IMR-90 (cell line): ENCODE measurements around the gene TANGO6. TPM values are rescaled to one million over a fixed set of nuclear protein-coding genes. Genes with fewer than 3 reads are reported as not detected.

Experiments used
- ATAC-seq: fragments of 200-7000 bp; cut with Tn5 transposase; 2 replicates; pipeline ENCODE4 v1.9.1; 2020; ENCODE audit warnings: low read depth, mild to moderate bottlenecking, moderate library complexity
- Bru-seq: library from RNA; stranded (reverse); fragments of 400-500 nt; gene quantifications from one replicate; lab custom pipeline; 2021; lab: Mats Ljungman, UMichigan
- BruChase-seq, 2 experiments: library from RNA; stranded (reverse); fragments of 400-500 nt; gene quantifications; one replicate each; lab custom pipeline; 2021; lab: Mats Ljungman, UMichigan
- BruUV-seq: library from RNA; stranded (reverse); fragments of 400-500 nt; replicated peaks from 2 replicates; lab custom pipeline; 2021; lab: Mats Ljungman, UMichigan
- CTCF ChIA-PET: fragments of 300-600 bp; formaldehyde crosslinking; extraction: SDS; loops from one replicate; lab custom pipeline; 2021; ENCODE audit warnings: antibody characterized with exemption; lab: Yijun Ruan, JAX
- POLR2A ChIA-PET: fragments of 300-600 bp; sonication (Branson Sonifier 250); formaldehyde crosslinking; loops from one replicate; lab custom pipeline; 2022; ENCODE audit warnings: antibody characterized with exemption; ENCODE audit not compliant: unreplicated experiment; lab: Charles Lee
- DNase-seq: peaks from one replicate; pipeline ENCODE4 v3.0.0; 2013
- H2AFZ ChIP-seq: replicated peaks from 2 replicates; pipeline ENCODE3; 2013; ENCODE audit warnings: low read length, mild to moderate bottlenecking; ENCODE audit not compliant: poor library complexity
- H2AK5ac ChIP-seq: 2 replicates; pipeline ENCODE4 v1.6.1; 2013; ENCODE audit warnings: low read depth, low read length, inconsistent platforms
- H2AK9ac ChIP-seq: replicated peaks from 2 replicates; pipeline ENCODE3; 2013; ENCODE audit warnings: mild to moderate bottlenecking, low read depth, low read length, moderate library complexity; ENCODE audit not compliant: poor library complexity
- H2BK120ac ChIP-seq: 2 replicates; pipeline ENCODE4 v1.6.1; 2013; ENCODE audit warnings: low read depth, low read length, inconsistent platforms
- H2BK15ac ChIP-seq: 3 replicates; pipeline ENCODE4 v1.6.1; 2013; ENCODE audit warnings: low read depth, low read length, inconsistent platforms
- H2BK20ac ChIP-seq: 2 replicates; pipeline ENCODE4 v1.6.1; 2013; ENCODE audit warnings: low read depth, mild to moderate bottlenecking, inconsistent platforms, low read length, moderate library complexity
- H2BK5ac ChIP-seq: 2 replicates; pipeline ENCODE4 v1.6.1; 2013; ENCODE audit warnings: mild to moderate bottlenecking, low read depth, low read length, inconsistent platforms; ENCODE audit not compliant: poor library complexity, severe bottlenecking
- H3K14ac ChIP-seq: replicated peaks from 2 replicates; pipeline ENCODE4 v1.6.1; 2013; ENCODE audit warnings: low read depth, low read length, inconsistent platforms
- H3K18ac ChIP-seq: 2 replicates; pipeline ENCODE4 v1.6.1; 2013; ENCODE audit warnings: low read depth, low read length, control low read depth
- H3K23ac ChIP-seq: 2 replicates; pipeline ENCODE4 v1.6.1; 2013; ENCODE audit warnings: low read depth, low read length, inconsistent platforms
- H3K27ac ChIP-seq: 2 replicates; pipeline ENCODE4 v1.5.1; 2013; ENCODE audit warnings: mild to moderate bottlenecking, control low read depth, low read length; ENCODE audit not compliant: insufficient read depth
- H3K27me3 ChIP-seq: 2 replicates; pipeline ENCODE4 v1.6.1; 2013; ENCODE audit warnings: low read length; ENCODE audit not compliant: control insufficient read depth, insufficient read depth
- H3K36me3 ChIP-seq: 2 replicates; pipeline ENCODE4 v1.6.1; 2013; ENCODE audit warnings: low read length, mixed read lengths; ENCODE audit not compliant: control insufficient read depth, insufficient read depth
- H3K4ac ChIP-seq: 2 replicates; pipeline ENCODE4 v1.6.1; 2013; ENCODE audit warnings: low read depth, low read length, inconsistent platforms
- H3K4me1 ChIP-seq: 2 replicates; pipeline ENCODE4 v1.6.1; 2013; ENCODE audit warnings: low read length, mixed read lengths; ENCODE audit not compliant: control insufficient read depth, insufficient read depth
- H3K4me2 ChIP-seq: 2 replicates; pipeline ENCODE4 v1.6.1; 2013; ENCODE audit warnings: low read depth, mild to moderate bottlenecking, control low read depth, low read length, moderate library complexity
- H3K4me3 ChIP-seq: 2 replicates; pipeline ENCODE4 v1.5.1; 2013; ENCODE audit warnings: low read depth, mild to moderate bottlenecking, control low read depth, low read length, moderate library complexity; ENCODE audit not compliant: insufficient read depth
- H3K56ac ChIP-seq: 2 replicates; pipeline ENCODE4 v1.6.1; 2013; ENCODE audit warnings: low read length, inconsistent platforms; ENCODE audit not compliant: insufficient read depth; ENCODE audit errors: extremely low read depth
- H3K79me1 ChIP-seq, 2 experiments: 2 replicates each; pipeline ENCODE4 v1.6.1; 2013; ENCODE audit warnings: low read length in 2 of 2, inconsistent platforms in 1 of 2, low read depth in 1 of 2
- H3K9ac ChIP-seq: 2 replicates; pipeline ENCODE4 v1.6.1; 2013; ENCODE audit warnings: low read depth, low read length, control low read depth
- H3K9me1 ChIP-seq: 2 replicates; pipeline ENCODE4 v1.6.1; 2013; ENCODE audit warnings: low read length, inconsistent platforms; ENCODE audit not compliant: insufficient read depth
- H3K9me3 ChIP-seq: 2 replicates; pipeline ENCODE4 v1.6.1; 2013; ENCODE audit warnings: low read length; ENCODE audit not compliant: control insufficient read depth, insufficient read depth
- H4K20me1 ChIP-seq: 2 replicates; pipeline ENCODE4 v1.6.1; 2013; ENCODE audit warnings: low read length, inconsistent platforms; ENCODE audit not compliant: insufficient read depth
- H4K5ac ChIP-seq: 2 replicates; pipeline ENCODE4 v1.6.1; 2013; ENCODE audit warnings: mild to moderate bottlenecking, low read depth, low read length, control low read depth
- H4K8ac ChIP-seq, 2 experiments: 2 replicates each; pipeline ENCODE4 v1.6.1; 2013; ENCODE audit warnings: low read depth in 2 of 2, low read length in 2 of 2, control low read depth in 1 of 2, inconsistent platforms in 1 of 2
- H4K91ac ChIP-seq: 2 replicates; pipeline ENCODE4 v1.6.1; 2013; ENCODE audit warnings: low read depth, low read length, inconsistent platforms; ENCODE audit not compliant: insufficient read depth
- BHLHE40 ChIP-seq: fragments of 150-350 bp; IDR thresholded peaks from 2 replicates; pipeline ENCODE4 v1.6.1; 2016; ENCODE audit warnings: mild to moderate bottlenecking, low read depth, low read length
- CEBPB ChIP-seq: IDR thresholded peaks from 2 replicates; pipeline ENCODE4 v1.6.1; 2012; ENCODE audit warnings: low read depth, low read length, improper control_type of control experiment
- CHD1 ChIP-seq: IDR thresholded peaks from 2 replicates; pipeline ENCODE4 v1.6.1; 2012; ENCODE audit warnings: low read depth, low read length, improper control_type of control experiment
- ELK1 ChIP-seq: fragments of 150-350 bp; IDR thresholded peaks from 2 replicates; pipeline ENCODE4 v1.6.1; 2016; ENCODE audit warnings: low read depth, mild to moderate bottlenecking, low read length, moderate library complexity, borderline replicate concordance
- FOS ChIP-seq: fragments of 150-350 bp; IDR thresholded peaks from 2 replicates; pipeline ENCODE4 v1.6.1; 2016; ENCODE audit warnings: low read depth, low read length
- MAFK ChIP-seq: IDR thresholded peaks from 2 replicates; pipeline ENCODE4 v1.6.1; 2012; ENCODE audit warnings: low read depth, low read length, improper control_type of control experiment
- MAZ ChIP-seq: IDR thresholded peaks from 2 replicates; pipeline ENCODE4 v1.6.1; 2012; ENCODE audit warnings: low read depth, mild to moderate bottlenecking, low read length, improper control_type of control experiment, moderate library complexity, borderline replicate concordance
- NFE2L2 ChIP-seq: fragments of 150-350 bp; IDR thresholded peaks from 2 replicates; pipeline ENCODE4 v1.6.1; 2016; ENCODE audit warnings: low read depth, mild to moderate bottlenecking, low read length
- POLR2A ChIP-seq: IDR thresholded peaks from 2 replicates; pipeline ENCODE4 v1.6.1; 2012; ENCODE audit warnings: mild to moderate bottlenecking, low read depth, low read length
- RAD21 ChIP-seq: IDR thresholded peaks from 2 replicates; pipeline ENCODE4 v1.6.1; 2012; ENCODE audit warnings: low read length, improper control_type of control experiment
- RCOR1 ChIP-seq: IDR thresholded peaks from 2 replicates; pipeline ENCODE4 v1.6.1; 2012; ENCODE audit warnings: mild to moderate bottlenecking, low read length, improper control_type of control experiment; ENCODE audit not compliant: insufficient replicate concordance
- RFX5 ChIP-seq: IDR thresholded peaks from 2 replicates; pipeline ENCODE4 v1.8.0; 2012; ENCODE audit warnings: low read depth, mild to moderate bottlenecking, low read length, moderate library complexity
- SMC3 ChIP-seq: fragments of 150-350 bp; IDR thresholded peaks from 2 replicates; pipeline ENCODE4 v1.6.1; 2016; ENCODE audit warnings: low read depth, mild to moderate bottlenecking, antibody characterized with exemption, low read length, moderate library complexity
- USF2 ChIP-seq: fragments of 150-350 bp; IDR thresholded peaks from 2 replicates; pipeline ENCODE4 v1.6.1; 2017; ENCODE audit warnings: mild to moderate bottlenecking, antibody characterized with exemption, low read length, low read depth
- WGBS, 2 experiments: methylation state at CpG; one replicate each; pipeline versions ENCODE4 v1.1.5 to v1.1.7; 2013; ENCODE audit warnings: missing lambda C conversion rate in 2 of 2; ENCODE audit not compliant: insufficient read length in 1 of 2; ENCODE audit errors: extremely low coverage in 2 of 2; 5-methylcytosine and 5-hydroxymethylcytosine counted together
- dilution Hi-C: fragments of 300-500 bp; cut with HindIII; formaldehyde crosslinking; loops from one replicate; pipeline ENCODE4 v1.14.3; 2018; ENCODE audit warnings: low sequenced_read_pairs; ENCODE audit not compliant: unreplicated experiment
- in situ Hi-C: fragments of 300-500 bp; cut with MboI; formaldehyde crosslinking; loops from 3 replicates; pipeline ENCODE4 v1.14.3; 2019; ENCODE audit warnings: low sequenced_read_pairs, inconsistent platforms, mixed read lengths
- intact Hi-C: fragments of 100-400 bp; cut with micrococcal nuclease; formaldehyde crosslinking; loops from 2 replicates; pipeline ENCODE4 v1.10.0; 2022
- long read RNA-seq: library from polyadenylated mRNA; unstranded; transcript quantifications from one replicate; pipeline ENCODE4 v2.0.0, GENCODE V29; 2021; ENCODE audit not compliant: unreplicated experiment
- polyA plus RNA-seq, 3 experiments: library from polyadenylated mRNA; depleted of rRNA; stranded (reverse); fragments of >200 nt; gene quantifications; 2 replicates each; pipeline ENCODE4 v1.2.3, GENCODE V29; 2012; ENCODE audit warnings: low replicate concordance in 1 of 3
- total RNA-seq: library from RNA; depleted of rRNA; stranded (reverse); fragments of >200 nt; gene quantifications from 2 replicates; pipeline ENCODE4 v1.2.3, GENCODE V29; 2012; rRNA removed

The TANGO6 gene
- total RNA-seq (19.7 and 22.4 TPM in 2 replicates), polyA plus RNA-seq (2012; rRNA removed) (5.7 and 6.7 TPM in 2 replicates), Bru-seq, nascent RNA (percentile 64 among the genes with signal in this experiment), BruChase-seq, experiment 1, labeled RNA remaining after a 6-hour chase (percentile 74 among the genes with signal in this experiment), BruChase-seq, experiment 2, labeled RNA remaining after a 2-hour chase (percentile 54 among the genes with signal in this experiment)
- polyA plus RNA-seq (2012; cell fraction: cytosol; rRNA removed), result 3.5 and 4.8 TPM in 2 replicates
- 2.6 and 3.6 TPM in 2 replicates for polyA plus RNA-seq (2012; cell fraction: nucleus; rRNA removed; ENCODE audit: low replicate concordance)
- long read RNA-seq, full-length matches to known transcripts, result 12 of 18 reads
- long read RNA-seq, partial matches to known transcripts, result 3 of 18 reads
- long read RNA-seq, other reads (novel, unspliced or antisense), result 3 of 18 reads

GRCh38 chr16:68843482-68844210 lies at the start of gene TANGO6:
Gene TANGO6 (plus strand): TSS chr16:68843531. CDS start chr16:68843618, 87 bp downstream.
- peaks cover 3% of the 10 kb centered on the region; the same call in 1 of the 2 replicates for H3K4me1 ChIP-seq
- no peak within 1 kb of the TSS for H2BK20ac ChIP-seq
- H2BK5ac ChIP-seq, result peak within 1 kb of the TSS; percentile 92
- H4K5ac ChIP-seq, result peak within 1 kb of the TSS; percentile 76
- no peaks in the 10 kb centered on the region for H3K9me3 ChIP-seq
- H4K91ac ChIP-seq, result peak within 1 kb of the TSS; percentile 80
- WGBS, 2 experiments, result 0% methylated on average over 37 of the region's 55 CpGs; no CpG with 5 or more reads in 1 of the 2 experiments
- H3K36me3 ChIP-seq, result no peaks in the 10 kb centered on the region
- peak within 1 kb of the TSS; percentile 92 for H3K14ac ChIP-seq
- peak within 1 kb of the TSS; percentile 79 for H3K4me2 ChIP-seq
- peak within 1 kb of the TSS; percentile 90 for H3K23ac ChIP-seq
- no peaks in the 10 kb centered on the region for H3K9me1 ChIP-seq
- H2AK9ac ChIP-seq, result peak within 1 kb of the TSS; percentile 80
- H4K8ac ChIP-seq, result peak within 1 kb of the TSS; percentile 92 to 97
- no peaks in the 10 kb centered on the region for H4K20me1 ChIP-seq
- H3K9ac ChIP-seq, result peak within 1 kb of the TSS; percentile 92
- intact Hi-C loops, result loop anchor here (2.0 kb wide), 1 partner anchor 253 kb away; no protein-coding TSS in a partner anchor
- H2BK120ac ChIP-seq, result peak within 1 kb of the TSS; percentile 78
- H2AK5ac ChIP-seq, result 0 out of 2 replicates have a peak within 1 kb of the TSS, but pooled peaks have one; percentile 5
- POLR2A ChIA-PET, result no interaction called here
- peak within 1 kb of the TSS; percentile 89 for H3K4me3 ChIP-seq
- H3K18ac ChIP-seq, result peak within 1 kb of the TSS; percentile 71
- H3K27me3 ChIP-seq, result no peaks in the 10 kb centered on the region
- H2BK15ac ChIP-seq, result peak within 1 kb of the TSS; percentile 75; the same call in 2 of the 3 replicates
- peak within 1 kb of the TSS; percentile 97 for H2AFZ ChIP-seq
- CTCF ChIA-PET, result interaction anchor here (0.8 kb wide), 1 partner anchor 315 kb away, joined by 4 read pairs; no protein-coding TSS in a partner anchor
- ATAC-seq, result peak; percentile 95
- peak within 1 kb of the TSS; percentile 90 for H3K4ac ChIP-seq
- in situ Hi-C loops, result no loop called here
- H3K27ac ChIP-seq, result peak within 1 kb of the TSS; percentile 95
- H3K79me1 ChIP-seq, result peaks cover 7 to 21% of the 10 kb centered on the region in 2 experiments
- BruUV-seq, result no TSS peak
- H3K56ac ChIP-seq, result peak within 1 kb of the TSS; percentile 76
- DNase-seq, result peak; percentile 68
- dilution Hi-C loops, result no loop called here
- TF ChIP-seq NFE2L2 (no peak), BHLHE40 (no peak), RCOR1 (no peak), CEBPB (no peak), FOS (no peak), USF2 (no peak), MAFK (no peak), POLR2A (peak; percentile 71), RFX5 (no peak), CHD1 (no peak), ELK1 (no peak), SMC3 (0 out of 2 replicates have a peak, but pooled peaks have one; percentile 19), MAZ (no peak; the same call in 1 of the 2 replicates), RAD21 (peak; percentile 35; the same call in 1 of the 2 replicates)
